GM23248 (cell line): ENCODE measurements around the gene LSM11. TPM values are rescaled to one million over a fixed set of nuclear protein-coding genes. Genes with fewer than 3 reads are reported as not detected.
"Not testable (repeated sequence)": the region's sequence is repeated elsewhere in the genome, so short reads cannot be mapped to it uniquely, and the experiment has no call there.

ENCODE experiments used
- DNase-seq: peaks from one replicate; pipeline ENCODE4 v3.0.0-alpha.2; 2015
- H2AFZ ChIP-seq: fragments of 200-600 bp; sonication (generic); 2 replicates; pipeline ENCODE4 v1.6.1; 2016; ENCODE audit warnings: antibody characterized with exemption
- H3F3A ChIP-seq: fragments of 200-600 bp; sonication (generic); 2 replicates; pipeline ENCODE4 v1.6.1; 2016; ENCODE audit warnings: mild to moderate bottlenecking, antibody characterized with exemption, mixed run types; ENCODE audit not compliant: insufficient read depth
- H3K27ac ChIP-seq: fragments of 200-600 bp; sonication (generic); 2 replicates; pipeline ENCODE4 v1.5.1; 2016; ENCODE audit warnings: mild to moderate bottlenecking
- H3K27me3 ChIP-seq: fragments of 200-600 bp; sonication (generic); replicated peaks from 2 replicates; pipeline ENCODE4 v1.6.1; 2016; ENCODE audit warnings: mild to moderate bottlenecking; ENCODE audit not compliant: insufficient read depth
- H3K36me3 ChIP-seq: fragments of 200-600 bp; sonication (generic); 2 replicates; pipeline ENCODE4 v1.6.1; 2016; ENCODE audit warnings: low read depth, mild to moderate bottlenecking
- H3K4me1 ChIP-seq: fragments of 200-600 bp; sonication (generic); 2 replicates; pipeline ENCODE4 v1.6.1; 2016; ENCODE audit warnings: mild to moderate bottlenecking; ENCODE audit not compliant: insufficient read depth
- H3K4me2 ChIP-seq: fragments of 200-600 bp; sonication (generic); one replicate; pipeline ENCODE4 v1.6.1; 2016; ENCODE audit warnings: mild to moderate bottlenecking; ENCODE audit not compliant: unreplicated experiment
- H3K4me3 ChIP-seq: fragments of 200-600 bp; sonication (generic); 2 replicates; pipeline ENCODE4 v1.5.1; 2016; ENCODE audit warnings: mild to moderate bottlenecking
- H3K79me2 ChIP-seq: fragments of 200-600 bp; sonication (generic); 2 replicates; pipeline ENCODE4 v1.6.1; 2016; ENCODE audit warnings: mild to moderate bottlenecking; ENCODE audit not compliant: insufficient read depth
- H3K9ac ChIP-seq: fragments of 200-600 bp; sonication (generic); 2 replicates; pipeline ENCODE4 v1.6.1; 2016; ENCODE audit warnings: mild to moderate bottlenecking
- H3K9me2 ChIP-seq: fragments of 200-600 bp; sonication (generic); 2 replicates; pipeline ENCODE4 v1.6.1; 2016; ENCODE audit warnings: mixed run types, mild to moderate bottlenecking, moderate library complexity; ENCODE audit not compliant: insufficient read depth
- H3K9me3 ChIP-seq: fragments of 200-600 bp; sonication (generic); one replicate; pipeline ENCODE4 v1.6.1; 2017; ENCODE audit warnings: low read depth
- H4K20me1 ChIP-seq: fragments of 200-600 bp; sonication (generic); 2 replicates; pipeline ENCODE4 v1.6.0; 2016; ENCODE audit not compliant: insufficient read depth
- EZH2 ChIP-seq: fragments of 200-600 bp; sonication (generic); IDR thresholded peaks from 2 replicates; pipeline ENCODE4 v1.6.1; 2018; ENCODE audit warnings: antibody characterized with exemption, mild to moderate bottlenecking; ENCODE audit not compliant: insufficient read depth, poor library complexity, severe bottlenecking
- EZH2phosphoT487 ChIP-seq: fragments of 200-600 bp; sonication (generic); IDR thresholded peaks from 2 replicates; pipeline ENCODE4 v1.6.1; 2018; ENCODE audit warnings: antibody characterized with exemption, moderate library complexity, mild to moderate bottlenecking, low read depth; ENCODE audit not compliant: insufficient read depth
- WGBS, 2 experiments: methylation state at CpG; one replicate each; pipeline ENCODE4 v1.1.6; 2015 to 2017; ENCODE audit warnings: low lambda C conversion rate in 2 of 2, low coverage in 1 of 2; ENCODE audit errors: missing lambda C conversion rate in 2 of 2; 5-methylcytosine and 5-hydroxymethylcytosine counted together
- in situ Hi-C: fragments of 300-500 bp; cut with MboI; formaldehyde crosslinking; loops from 2 replicates; pipeline ENCODE4 v1.15.0; 2020
- polyA plus RNA-seq: library from polyadenylated mRNA; unstranded; fragments of >200 nt; fragmentation: Nextera tagmentation; extraction: Ambion mirVana; gene quantifications from 2 replicates; pipeline ENCODE4 v1.2.1, GENCODE V29; 2016
- total RNA-seq: library from RNA; depleted of rRNA; stranded (reverse); fragments of >200 nt; shearing (Covaris generic); gene quantifications from 2 replicates; pipeline ENCODE4 v1.2.3, GENCODE V29; 2014

The LSM11 gene
- total and polyA plus RNA-seq, 2 experiments from 2014 or later: 0.79 to 4.0 TPM

- H3K9ac ChIP-seq, H3F3A ChIP-seq, H4K20me1 ChIP-seq, H3K79me2 ChIP-seq, H3K4me2 ChIP-seq, H3K4me3 ChIP-seq, H2AFZ ChIP-seq, DNase-seq, H3K27me3 ChIP-seq, H3K36me3 ChIP-seq, H3K9me2 ChIP-seq, H3K27ac ChIP-seq, H3K4me1 ChIP-seq, H3K9me3 ChIP-seq: not testable (repeated sequence)
- in situ Hi-C loops: loop anchor here (25.0 kb wide), 1 partner anchor 391 kb away; a partner anchor contains a TSS
- 89 to 100% methylated on average over 1 of the region's 1 CpG for WGBS, 2 experiments
Measured at GRCh38 chr5:157727858-157728257, 15.7 kb upstream of the LSM11 start.

GRCh38 chr5:157729858-157730257 lies 13.7 kb upstream of the LSM11 start:
- H3K27me3 ChIP-seq: no peaks in the 10 kb centered on the region
- H3K4me3 ChIP-seq: no peak overlapping the region
- no peaks in the 10 kb centered on the region for H3K9me2 ChIP-seq
- H3K79me2 ChIP-seq: no peaks in the 10 kb centered on the region; the same call in 1 of the 2 replicates
- H4K20me1 ChIP-seq: no peaks in the 10 kb centered on the region
- TF ChIP-seq EZH2phosphoT487: no peak
- no peak for TF ChIP-seq EZH2
- H3K9me3 ChIP-seq: no peaks in the 10 kb centered on the region
- no peak overlapping the region for H3K4me2 ChIP-seq
- H2AFZ ChIP-seq: no peak overlapping the region
- DNase-seq: no peak
- H3K36me3 ChIP-seq: no peaks in the 10 kb centered on the region; the same call in 1 of the 2 replicates
- peaks cover 8% of the 10 kb centered on the region; the same call in 1 of the 2 replicates for H3F3A ChIP-seq
- H3K4me1 ChIP-seq: 0 out of 2 replicates have a peak, but pooled peaks cover 3% of the 10 kb centered on the region
- in situ Hi-C loops: loop anchor here (25.0 kb wide), 1 partner anchor 393 kb away; a partner anchor contains a TSS
- H3K27ac ChIP-seq: no peak overlapping the region
- H3K9ac ChIP-seq: no peak overlapping the region

- Histone ChIP-seq H3K9me2 (no peaks in the 10 kb centered on the region), H4K20me1 (no peaks in the 10 kb centered on the region), H3K4me2 (peak overlapping the region; percentile 84), H3K4me1 (0 out of 2 replicates have a peak, but pooled peaks cover 3% of the 10 kb centered on the region), H2AFZ (peak overlapping the region; percentile 86), H3K27me3 (no peaks in the 10 kb centered on the region), H3K9me3 (no peaks in the 10 kb centered on the region), H3K4me3 (peak overlapping the region; percentile 86), H3F3A (peaks cover 8% of the 10 kb centered on the region; the same call in 1 of the 2 replicates), H3K79me2 (no peaks in the 10 kb centered on the region; the same call in 1 of the 2 replicates), H3K9ac (peak overlapping the region; percentile 86), H3K27ac (peak overlapping the region; percentile 89), H3K36me3 (no peaks in the 10 kb centered on the region; the same call in 1 of the 2 replicates)
- no peak for TF ChIP-seq EZH2phosphoT487
- no peak for TF ChIP-seq EZH2
- in situ Hi-C loops: loop anchor here (25.0 kb wide), 1 partner anchor 394 kb away; a partner anchor contains a TSS
- no peak for DNase-seq
- WGBS, 2 experiments: 20 to 21% methylated on average over 5 of the region's 5 CpGs
Measured at GRCh38 chr5:157730900-157731271, 12.6 kb upstream of the LSM11 start.

- no peaks in the 10 kb centered on the region for H4K20me1 ChIP-seq
- peaks cover 8% of the 10 kb centered on the region; the same call in 1 of the 2 replicates for H3F3A ChIP-seq
- 1 to 2% methylated on average over 46 to 47 of the region's 47 CpGs for WGBS, 2 experiments
- H3K79me2 ChIP-seq: no peaks in the 10 kb centered on the region; the same call in 1 of the 2 replicates
- H3K4me3 ChIP-seq: peak within 1 kb of the TSS; percentile 86
- H3K9me2 ChIP-seq: no peaks in the 10 kb centered on the region
- H3K9ac ChIP-seq: peak within 1 kb of the TSS; percentile 86
- H3K27ac ChIP-seq: peak within 1 kb of the TSS; percentile 89
- no peaks in the 10 kb centered on the region for H3K9me3 ChIP-seq
- no peaks in the 10 kb centered on the region; the same call in 1 of the 2 replicates for H3K36me3 ChIP-seq
- TF ChIP-seq EZH2phosphoT487 (no peak), EZH2 (no peak)
- H3K4me2 ChIP-seq: peak within 1 kb of the TSS; percentile 84
- no peaks in the 10 kb centered on the region for H3K27me3 ChIP-seq
- 0 out of 2 replicates have a peak, but pooled peaks cover 3% of the 10 kb centered on the region for H3K4me1 ChIP-seq
- peak; percentile 99 for DNase-seq
- in situ Hi-C loops: loop anchor here (25.0 kb wide), 1 partner anchor 394 kb away; a partner anchor contains a TSS
- peak within 1 kb of the TSS; percentile 86 for H2AFZ ChIP-seq
Measured at GRCh38 chr5:157731272-157732129, 12.0 kb upstream of the LSM11 start, which contains the start of gene THG1L. Gene THG1L (plus strand): TSS chr5:157731420. CDS start chr5:157731441, 21 bp downstream.
